GDM1 (cell line): ENCODE results near the gene CUBN.

ENCODE experiments used
- DNase-seq: peaks from one replicate; lab custom pipeline; 2025; lab: John Stamatoyannopoulos, UW

Gene CUBN

DNA sequence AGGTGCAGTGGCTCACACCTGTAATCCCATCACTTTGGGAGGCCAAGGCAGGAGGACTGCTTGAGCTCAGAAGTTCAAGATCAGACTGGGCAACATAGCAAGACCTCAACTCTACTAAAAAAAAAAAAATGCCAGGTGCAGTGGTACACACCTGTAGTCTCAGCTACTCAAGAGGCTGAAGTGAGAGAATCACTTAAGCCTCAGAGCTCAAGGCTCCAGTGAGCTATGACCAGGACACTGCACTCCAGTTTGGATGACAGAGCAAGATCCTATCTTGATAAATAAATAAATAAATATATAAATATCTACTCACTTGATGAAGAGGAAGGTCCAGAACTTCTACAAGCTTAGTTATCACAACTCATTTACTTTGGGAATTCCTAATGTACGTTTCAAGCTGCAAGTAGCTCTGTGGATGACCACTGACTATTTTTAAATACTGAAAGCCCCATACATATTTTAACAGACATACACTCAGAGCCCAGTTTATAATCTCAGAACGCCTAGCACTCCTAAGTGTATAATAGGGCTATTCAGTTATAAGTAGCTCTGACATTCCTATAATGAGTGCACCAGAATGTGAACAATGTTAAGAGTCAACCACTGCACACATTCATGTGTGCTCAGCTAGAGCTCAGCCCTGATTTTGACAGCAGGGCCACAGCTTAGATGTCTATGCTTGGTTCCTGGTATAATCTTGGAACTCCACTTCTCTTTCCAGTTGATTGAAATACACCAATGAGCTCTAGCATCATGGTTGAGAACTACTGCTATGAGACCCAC is 119.1 kb downstream of the CUBN start:
- no peak for DNase-seq

GRCh38 chr10:17009212-17009700 is 120.4 kb downstream of the CUBN start:
- no peak for DNase-seq

GRCh38 chr10:17007418-17007770 is 122.2 kb downstream of the CUBN start:
- DNase-seq, result no peak

DNA sequence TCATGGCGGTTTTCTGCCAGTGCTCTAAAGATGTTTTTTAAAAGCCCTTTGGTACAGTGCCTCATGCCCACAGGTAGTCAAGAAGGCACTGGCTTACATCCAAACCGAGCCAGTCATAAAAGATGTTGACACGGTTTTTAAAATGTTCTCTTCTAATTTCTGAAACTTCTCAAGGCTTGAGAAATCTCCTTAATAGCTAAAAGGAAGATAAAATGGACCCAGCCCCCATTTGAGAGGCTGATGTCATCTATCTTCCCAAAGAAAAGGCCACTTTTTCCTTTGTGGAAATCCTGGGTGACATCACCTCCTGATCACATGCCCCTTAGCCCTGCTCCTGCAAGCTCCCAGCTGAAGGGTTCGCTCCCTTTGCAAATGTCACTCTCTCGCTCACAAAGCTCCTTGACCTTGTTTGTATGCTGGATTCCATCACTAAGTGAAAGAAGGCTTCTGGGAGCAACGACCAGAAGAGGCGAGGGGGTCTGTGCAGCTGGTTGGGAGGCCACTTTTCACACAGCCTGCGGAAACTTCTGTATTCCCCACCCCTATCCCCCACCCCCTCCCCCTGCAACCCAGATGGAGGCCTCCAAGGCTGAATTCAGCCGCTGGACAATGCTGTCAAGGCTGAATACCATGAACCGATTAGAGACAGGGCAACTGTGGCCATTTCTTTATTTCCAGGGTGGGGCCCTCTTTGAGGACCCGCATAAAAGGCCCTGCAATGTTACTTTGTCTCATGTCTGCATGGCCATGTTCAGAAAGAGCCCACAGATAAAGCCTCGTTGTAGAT is 122.8 kb downstream of the CUBN start:
- no peak for DNase-seq

GRCh38 chr10:17005621-17006566 is 123.7 kb downstream of the CUBN start:
- no peak for DNase-seq

- DNase-seq, result no peak
Measured at GRCh38 chr10:17004801-17005380, 124.7 kb downstream of the CUBN start.

- DNase-seq, result no peak
Measured at GRCh38 chr10:17003651-17004286, 125.8 kb downstream of the CUBN start.

GRCh38 chr10:17003151-17003550 is 126.5 kb downstream of the CUBN start:
- peak; percentile 37 for DNase-seq

DNA sequence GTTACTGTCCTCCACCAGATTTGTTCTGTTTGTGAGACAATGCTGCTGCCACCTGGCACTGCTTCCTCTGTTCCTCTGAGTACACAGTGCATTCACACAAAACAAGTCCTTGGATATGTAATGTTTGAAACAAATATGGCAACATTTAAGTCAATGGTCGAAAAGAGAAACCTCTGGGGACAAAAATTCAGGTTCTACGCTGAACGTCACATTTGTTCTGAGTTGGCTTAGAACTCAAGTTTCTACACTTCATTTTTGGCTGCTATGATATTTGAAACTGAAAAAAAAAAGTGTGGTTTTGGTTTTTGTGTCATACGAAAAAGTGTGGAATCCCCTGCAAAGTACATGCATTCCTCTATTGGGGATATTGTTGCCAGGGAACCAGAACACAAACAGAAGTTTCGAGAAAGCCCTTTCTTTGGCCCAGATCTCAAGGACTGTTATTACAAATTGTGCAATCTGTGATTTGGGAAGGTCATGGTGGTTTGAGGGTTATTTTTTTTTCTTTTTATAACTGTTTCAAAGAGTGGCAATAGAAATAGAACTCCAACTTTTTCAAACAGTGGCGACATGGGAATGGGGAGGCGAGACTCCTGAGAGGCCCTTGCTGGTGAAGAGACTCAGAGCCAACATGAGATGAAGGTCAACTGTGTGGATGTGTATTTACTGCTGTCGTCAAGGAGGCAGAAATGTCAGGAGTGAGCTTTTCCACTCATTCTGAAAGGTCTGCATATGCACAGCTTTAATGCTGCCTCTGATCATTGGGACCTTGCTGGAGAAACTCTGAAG is 127.5 kb downstream of the CUBN start:
- DNase-seq, result no peak

- no peak for DNase-seq
Measured at GRCh38 chr10:17001297-17001744, 128.3 kb downstream of the CUBN start.

DNA sequence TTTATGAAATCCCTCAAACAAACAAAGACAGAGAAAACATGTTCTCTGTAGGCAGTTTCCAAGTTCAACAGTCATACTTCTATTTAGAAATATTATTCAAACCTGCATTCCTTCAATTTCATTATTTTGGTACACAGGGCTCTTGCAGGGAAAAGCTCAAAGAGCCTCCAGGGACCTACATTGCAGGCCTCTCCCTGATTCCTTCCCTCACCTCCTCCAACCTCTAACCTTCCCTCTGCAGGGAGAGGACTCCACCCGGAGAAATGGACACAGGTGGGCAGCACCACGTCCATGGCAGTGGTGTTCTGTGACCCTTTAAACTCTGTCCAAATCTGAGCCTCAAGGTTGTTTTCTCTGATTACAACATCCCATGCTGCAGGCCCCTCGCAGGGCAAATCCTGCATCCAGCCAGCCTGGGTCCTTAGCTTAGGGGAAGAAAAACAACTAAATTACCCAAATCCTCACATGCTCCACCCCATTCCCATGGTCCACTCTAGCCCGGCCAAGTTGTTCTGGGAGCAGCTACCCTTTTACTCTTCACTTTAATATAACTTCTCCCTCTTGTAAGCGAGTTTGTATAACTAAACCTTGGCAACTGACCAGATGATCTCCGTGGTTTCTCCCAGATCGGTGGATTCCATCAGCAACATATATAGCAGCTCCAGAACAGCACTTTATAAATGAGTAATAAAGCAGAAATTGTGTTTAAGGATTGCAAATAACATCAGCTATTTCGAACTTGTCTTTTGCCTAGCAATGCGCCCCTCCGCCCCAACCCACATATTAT is 129.8 kb downstream of the CUBN start:
- no peak for DNase-seq

DNA sequence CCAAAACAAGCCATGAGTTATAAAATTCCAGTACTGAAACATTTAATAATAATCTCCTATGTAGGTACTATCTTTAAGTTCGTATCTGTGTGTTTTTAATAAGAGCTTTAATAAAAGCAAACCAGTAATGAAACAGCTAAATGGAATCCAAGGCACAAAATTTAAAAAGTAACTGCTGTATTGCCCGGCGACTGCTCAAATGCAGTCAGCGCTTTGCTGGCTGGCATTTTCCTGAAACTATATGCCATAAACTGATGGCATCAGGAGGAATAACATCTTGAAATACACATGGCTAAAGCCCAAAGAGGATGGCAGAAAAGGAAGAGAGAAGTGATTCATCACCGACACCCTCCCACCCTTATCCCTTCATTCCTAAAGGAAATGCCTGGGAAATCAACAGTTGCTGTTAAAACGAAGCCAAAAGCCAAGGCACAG is 133.1 kb downstream of the CUBN start:
- DNase-seq, result no peak

DNA sequence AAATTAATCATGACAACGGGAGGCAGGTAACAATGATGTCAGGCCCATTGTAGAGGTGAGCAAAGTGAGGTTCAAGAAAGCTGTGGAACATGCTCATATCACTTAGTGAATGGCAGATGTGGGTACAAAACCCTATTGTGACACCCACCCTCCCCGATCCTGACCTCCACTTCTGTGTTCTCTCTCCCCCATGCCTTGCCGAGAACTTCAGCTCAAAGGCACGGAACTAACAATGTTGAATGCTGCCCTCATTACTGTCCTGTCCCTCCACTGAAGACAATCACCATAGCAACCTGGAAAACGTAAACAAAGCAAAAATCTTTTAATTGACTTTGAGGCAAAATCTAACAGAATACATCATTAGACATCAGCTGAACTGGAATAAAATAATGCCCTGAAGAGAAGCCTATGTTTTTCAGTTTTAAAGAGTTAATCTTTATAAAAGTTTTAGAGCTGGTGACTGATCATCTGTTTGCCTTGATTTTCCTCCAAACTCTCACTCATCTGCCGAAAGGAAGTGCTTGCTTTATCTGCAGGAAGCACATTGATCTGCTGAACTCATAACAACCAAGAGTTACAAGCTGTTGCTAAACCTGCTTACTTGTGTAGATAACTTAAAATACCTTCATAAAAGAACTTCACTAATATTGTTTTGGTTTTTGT is 133.6 kb downstream of the CUBN start:
- peak; percentile 60 for DNase-seq

- no peak for DNase-seq
Measured at GRCh38 chr10:16993186-16993585, 136.4 kb downstream of the CUBN start.

DNA sequence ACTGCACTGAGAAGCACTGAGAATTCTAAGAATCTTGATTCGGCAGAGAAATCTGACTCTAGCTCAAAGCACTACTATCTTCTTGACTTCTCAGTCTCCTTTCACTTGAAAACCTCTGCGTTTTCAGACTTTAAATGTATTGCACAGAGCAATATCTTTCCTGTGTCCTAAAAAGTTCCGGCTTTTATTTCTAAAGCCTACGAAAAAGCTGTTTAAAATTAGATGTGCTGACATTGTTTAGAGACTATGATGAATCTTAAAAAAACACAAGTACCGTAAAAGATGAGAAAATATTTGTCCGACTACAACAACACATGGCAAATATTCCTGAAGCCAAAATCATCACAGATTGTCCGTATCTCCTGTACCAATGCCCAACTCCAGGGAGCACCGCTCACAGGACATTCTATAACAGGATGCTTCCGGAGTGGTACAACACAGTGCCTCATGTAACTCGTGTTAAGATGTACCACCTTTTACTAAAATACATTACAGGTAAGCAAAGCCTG is 136.9 kb downstream of the CUBN start:
- DNase-seq, result no peak

GRCh38 chr10:16991011-16991410 is 138.6 kb downstream of the CUBN start:
- DNase-seq, result no peak

DNA sequence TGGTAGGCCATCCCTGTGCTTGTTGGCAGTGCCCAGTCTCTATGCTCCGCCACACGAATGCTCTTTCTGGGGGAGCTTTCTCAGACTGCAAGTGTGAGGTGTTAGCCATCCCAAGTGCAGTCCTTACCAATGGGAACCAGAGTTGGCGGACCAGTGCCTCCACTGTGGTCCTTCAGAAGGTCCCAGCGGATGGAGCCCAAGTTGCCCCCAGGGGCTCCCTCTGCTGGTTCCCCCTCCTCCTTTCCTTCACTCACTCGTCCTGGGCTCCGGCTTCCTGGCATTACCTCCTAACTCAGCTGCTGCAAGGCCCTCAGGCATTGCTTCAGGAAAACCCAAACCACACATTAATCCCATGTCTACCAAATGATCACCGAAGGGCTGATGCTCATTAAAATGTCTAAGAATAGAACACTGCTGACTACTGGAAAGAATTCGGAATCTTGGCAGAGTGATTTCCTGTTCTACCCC is 139.8 kb downstream of the CUBN start:
- no peak for DNase-seq

- no peak for DNase-seq
Measured at GRCh38 chr10:16988900-16989299, 140.7 kb downstream of the CUBN start.
